ENCODE results near the gene ARIH2.

DNA sequence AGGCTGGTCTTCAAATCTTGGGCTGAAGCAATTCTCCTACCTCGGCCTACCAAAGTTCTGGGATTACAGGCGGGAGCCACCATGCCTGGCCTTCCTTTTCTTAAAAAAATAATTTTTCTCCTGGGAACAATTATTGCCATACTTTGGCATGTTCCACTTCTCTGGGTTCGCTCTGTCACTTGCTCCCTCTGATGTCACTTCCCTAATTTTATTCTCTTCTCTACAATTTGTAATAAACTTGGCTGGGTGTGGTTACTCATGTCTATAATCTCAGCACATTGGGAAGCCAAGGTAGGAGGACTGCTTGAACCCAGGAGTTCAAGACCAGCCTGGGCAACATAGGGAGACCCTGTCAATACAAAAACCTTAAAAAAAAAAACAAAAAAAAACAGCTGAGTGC is 116.6 kb downstream of the ARIH2 start:
- TF ChIP-seq, protein P1, sequence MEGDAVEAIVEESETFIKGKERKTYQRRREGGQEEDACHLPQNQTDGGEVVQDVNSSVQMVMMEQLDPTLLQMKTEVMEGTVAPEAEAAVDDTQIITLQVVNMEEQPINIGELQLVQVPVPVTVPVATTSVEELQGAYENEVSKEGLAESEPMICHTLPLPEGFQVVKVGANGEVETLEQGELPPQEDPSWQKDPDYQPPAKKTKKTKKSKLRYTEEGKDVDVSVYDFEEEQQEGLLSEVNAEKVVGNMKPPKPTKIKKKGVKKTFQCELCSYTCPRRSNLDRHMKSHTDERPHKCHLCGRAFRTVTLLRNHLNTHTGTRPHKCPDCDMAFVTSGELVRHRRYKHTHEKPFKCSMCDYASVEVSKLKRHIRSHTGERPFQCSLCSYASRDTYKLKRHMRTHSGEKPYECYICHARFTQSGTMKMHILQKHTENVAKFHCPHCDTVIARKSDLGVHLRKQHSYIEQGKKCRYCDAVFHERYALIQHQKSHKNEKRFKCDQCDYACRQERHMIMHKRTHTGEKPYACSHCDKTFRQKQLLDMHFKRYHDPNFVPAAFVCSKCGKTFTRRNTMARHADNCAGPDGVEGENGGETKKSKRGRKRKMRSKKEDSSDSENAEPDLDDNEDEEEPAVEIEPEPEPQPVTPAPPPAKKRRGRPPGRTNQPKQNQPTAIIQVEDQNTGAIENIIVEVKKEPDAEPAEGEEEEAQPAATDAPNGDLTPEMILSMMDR (IDR thresholded peaks at IDR 0.05), result no peak
- no peak for TF ChIP-seq POLR2A (IDR thresholded peaks at IDR 0.05)

All from uterus (tissue), 2 donors.